HEK293T (cell line): ENCODE measurements around the gene RPS19.

Experiments
- CTCF ChIA-PET: fragments of 350-600 bp; formaldehyde crosslinking; extraction: SDS; loops from one replicate; lab custom pipeline; 2021; ENCODE audit warnings: antibody characterized with exemption, inconsistent platforms; lab: Yijun Ruan, JAX
- POLR2A ChIA-PET: fragments of 350-600 bp; formaldehyde crosslinking; extraction: SDS; loops from one replicate; lab custom pipeline; 2020; ENCODE audit warnings: antibody characterized with exemption, inconsistent platforms; lab: Yijun Ruan, JAX
- DNase-seq: peaks from one replicate; pipeline ENCODE4 v3.0.0; 2012; ENCODE audit warnings: mixed read lengths; ENCODE audit errors: extremely low spot score
- ARNT ChIP-seq: fragments of 450-650 bp; IDR thresholded peaks from 2 replicates; pipeline ENCODE4 v1.6.1; 2017; ENCODE audit warnings: mild to moderate bottlenecking
- BHLHE40 ChIP-seq: fragments of 450-650 bp; IDR thresholded peaks from 2 replicates; pipeline ENCODE4 v1.6.1; 2016; ENCODE audit warnings: mild to moderate bottlenecking, moderate library complexity, borderline replicate concordance
- CTBP1 ChIP-seq: fragments of 450-650 bp; IDR thresholded peaks from 2 replicates; pipeline ENCODE4 v1.6.1; 2016; ENCODE audit warnings: borderline replicate concordance
- ELF4 ChIP-seq: fragments of 450-650 bp; IDR thresholded peaks from 2 replicates; pipeline ENCODE4 v1.6.1; 2017; ENCODE audit warnings: antibody characterized with exemption
- FOXA1 ChIP-seq: fragments of 450-650 bp; IDR thresholded peaks from 2 replicates; pipeline ENCODE4 v1.6.1; 2016; ENCODE audit warnings: mild to moderate bottlenecking
- FOXK2 ChIP-seq: fragments of 450-650 bp; IDR thresholded peaks from 2 replicates; pipeline ENCODE4 v1.6.1; 2016; ENCODE audit warnings: mild to moderate bottlenecking
- FOXM1 ChIP-seq: fragments of 450-650 bp; IDR thresholded peaks from 2 replicates; pipeline ENCODE4 v1.6.1; 2017; ENCODE audit warnings: mild to moderate bottlenecking, borderline replicate concordance
- HDGF ChIP-seq: fragments of 450-650 bp; IDR thresholded peaks from 2 replicates; pipeline ENCODE4 v1.6.1; 2017; ENCODE audit warnings: antibody characterized with exemption, borderline replicate concordance
- L3MBTL2 ChIP-seq: fragments of 450-650 bp; conservative IDR thresholded peaks from 2 replicates; pipeline ENCODE4 v1.6.1; 2016; ENCODE audit warnings: mild to moderate bottlenecking
- LEF1 ChIP-seq: fragments of 450-650 bp; IDR thresholded peaks from 2 replicates; pipeline ENCODE4 v1.6.1; 2017; ENCODE audit warnings: mild to moderate bottlenecking, borderline replicate concordance
- NFRKB ChIP-seq: fragments of 450-650 bp; IDR thresholded peaks from 2 replicates; pipeline ENCODE4 v1.6.1; 2016; ENCODE audit warnings: mild to moderate bottlenecking, moderate library complexity
- SP1 ChIP-seq: fragments of 450-650 bp; IDR thresholded peaks from 2 replicates; pipeline ENCODE4 v1.6.1; 2017
- SUZ12 ChIP-seq: fragments of 450-650 bp; IDR thresholded peaks from 2 replicates; pipeline ENCODE4 v1.6.1; 2016; ENCODE audit warnings: mild to moderate bottlenecking
- TARDBP ChIP-seq: fragments of 450-650 bp; IDR thresholded peaks from 2 replicates; pipeline ENCODE4 v1.6.1; 2016
- ZNF384 ChIP-seq: fragments of 450-650 bp; IDR thresholded peaks from 2 replicates; pipeline ENCODE4 v1.6.1; 2016
- TF ChIP-seq, protein P1 (sequence below): fragments of 450-650 bp; IDR thresholded peaks from 2 replicates; pipeline ENCODE4 v1.6.1; 2016

RPS19 gene

DNA sequence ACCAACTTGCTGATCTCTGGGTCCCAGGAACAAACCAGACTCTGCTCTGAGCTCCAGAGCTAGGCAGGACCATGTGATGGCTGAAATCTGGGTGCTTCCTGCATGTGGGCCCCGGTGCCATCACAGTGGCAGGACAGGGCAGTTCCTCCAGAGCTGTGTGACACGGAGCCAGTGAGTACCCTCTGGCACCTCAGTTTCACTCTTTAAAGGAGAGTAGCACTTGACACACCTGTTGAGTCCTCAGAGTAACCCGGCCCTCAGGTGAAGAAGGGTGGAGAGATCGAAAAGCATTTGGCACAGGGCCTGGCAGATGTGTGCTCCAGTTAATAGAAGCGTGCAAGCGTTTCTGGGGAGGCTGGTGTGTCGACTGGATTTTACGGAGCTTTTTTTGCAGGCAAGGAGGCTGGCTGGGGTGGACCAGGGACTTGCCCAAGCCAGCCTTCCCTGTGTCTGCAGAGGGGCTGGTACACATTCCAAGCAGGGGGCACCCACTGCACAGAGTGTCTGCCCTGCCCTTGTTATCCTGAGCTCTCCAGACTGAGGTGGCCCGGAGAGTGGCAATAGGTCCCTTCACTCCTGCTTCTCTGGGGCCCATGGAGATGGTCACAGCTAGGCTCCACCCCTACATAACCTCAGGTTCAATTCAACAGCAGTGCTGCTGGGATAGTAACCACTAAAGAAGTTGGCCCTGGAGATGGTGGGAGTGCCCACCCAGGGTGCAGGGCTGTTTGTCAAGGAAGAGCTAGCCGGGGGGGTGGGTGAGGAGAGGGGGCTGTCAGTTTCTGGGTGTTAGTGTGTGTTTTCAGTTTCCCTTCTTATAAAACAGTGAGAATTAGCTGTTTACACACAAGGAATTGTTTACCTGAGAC, 8.3 kb downstream of the RPS19 start:
- TF ChIP-seq SUZ12 (no peak), ELF4 (no peak), TARDBP (no peak), BHLHE40 (no peak), FOXK2 (no peak), ZNF384 (no peak), CTBP1 (no peak), HDGF (no peak), L3MBTL2 (no peak), LEF1 (no peak), NFRKB (no peak), SP1 (no peak), ARNT (no peak)
- TF ChIP-seq, protein P1, sequence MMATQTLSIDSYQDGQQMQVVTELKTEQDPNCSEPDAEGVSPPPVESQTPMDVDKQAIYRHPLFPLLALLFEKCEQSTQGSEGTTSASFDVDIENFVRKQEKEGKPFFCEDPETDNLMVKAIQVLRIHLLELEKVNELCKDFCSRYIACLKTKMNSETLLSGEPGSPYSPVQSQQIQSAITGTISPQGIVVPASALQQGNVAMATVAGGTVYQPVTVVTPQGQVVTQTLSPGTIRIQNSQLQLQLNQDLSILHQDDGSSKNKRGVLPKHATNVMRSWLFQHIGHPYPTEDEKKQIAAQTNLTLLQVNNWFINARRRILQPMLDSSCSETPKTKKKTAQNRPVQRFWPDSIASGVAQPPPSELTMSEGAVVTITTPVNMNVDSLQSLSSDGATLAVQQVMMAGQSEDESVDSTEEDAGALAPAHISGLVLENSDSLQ: no peak
- no peak for DNase-seq
- ChIA-PET POLR2A (interaction anchor here (1.0 to 1.4 kb wide), 4 partner anchors 8 to 91 kb away, joined by 3 to 7 read pairs (median 4); partner anchors contain the start of genes RABAC1 and RPS19), CTCF (no interaction called here)

DNA sequence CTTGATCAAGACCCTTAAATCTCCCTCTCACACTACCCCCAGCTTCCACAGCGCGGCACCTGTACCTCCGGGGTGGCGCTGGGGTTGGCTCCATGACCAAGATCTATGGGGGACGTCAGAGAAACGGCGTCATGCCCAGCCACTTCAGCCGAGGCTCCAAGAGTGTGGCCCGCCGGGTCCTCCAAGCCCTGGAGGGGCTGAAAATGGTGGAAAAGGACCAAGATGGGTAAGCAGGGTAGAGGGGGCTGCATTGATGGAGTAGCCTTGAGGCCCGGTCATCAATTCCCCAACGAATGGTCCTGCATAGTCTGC, 8.9 kb downstream of the RPS19 start:
- DNase-seq: no peak
- ChIA-PET CTCF (no interaction called here), POLR2A (interaction anchor here (1.0 to 1.4 kb wide), 3 partner anchors 9 to 90 kb away, joined by 3 to 7 read pairs (median 4); partner anchors contain the start of genes RABAC1 and RPS19)
- no peak for TF ChIP-seq LEF1
- TF ChIP-seq SP1: no peak
- TF ChIP-seq SUZ12: no peak
- TF ChIP-seq FOXK2: no peak
- no peak for TF ChIP-seq FOXA1
- TF ChIP-seq FOXM1: no peak
- TF ChIP-seq L3MBTL2: no peak
- TF ChIP-seq, protein P1: no peak
- no peak for TF ChIP-seq NFRKB
- no peak for TF ChIP-seq CTBP1
- TF ChIP-seq ELF4: no peak

DNA sequence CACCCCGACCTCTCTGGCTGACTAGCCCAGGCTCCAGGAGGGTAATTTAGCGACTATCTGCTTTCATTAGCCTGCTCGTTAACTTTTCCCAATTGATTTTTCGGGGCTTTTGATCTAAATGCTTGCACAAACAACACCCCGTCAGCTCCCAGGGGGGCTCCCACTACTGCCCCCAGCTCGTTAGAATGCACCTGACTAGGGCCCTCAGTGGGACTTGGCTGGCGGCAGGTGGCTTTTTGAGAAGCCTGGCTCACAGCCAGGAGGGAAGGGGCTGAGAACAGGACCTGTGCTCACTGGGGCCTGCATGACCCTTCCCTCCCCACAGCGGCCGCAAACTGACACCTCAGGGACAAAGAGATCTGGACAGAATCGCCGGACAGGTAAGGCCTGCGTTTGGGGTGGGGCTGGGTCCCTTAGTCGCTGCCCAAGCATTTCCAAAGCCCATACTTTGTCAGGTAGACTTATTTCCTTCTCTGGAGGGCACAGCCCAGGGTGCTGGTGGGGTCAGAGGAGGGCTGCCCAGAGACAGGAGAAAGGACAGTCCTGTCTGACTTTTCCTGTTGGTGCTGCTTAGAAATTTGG, 9.4 kb downstream of the RPS19 start:
- ChIA-PET CTCF (no interaction called here), POLR2A (interaction anchor here (1.0 kb wide), 1 partner anchor 9 kb away, joined by 7 read pairs; the partner anchor contains the start of gene RPS19)
- DNase-seq: no peak
- TF ChIP-seq, protein P1: no peak
- TF ChIP-seq CTBP1 (no peak), ELF4 (no peak), SUZ12 (no peak), L3MBTL2 (no peak), SP1 (no peak)

DNA sequence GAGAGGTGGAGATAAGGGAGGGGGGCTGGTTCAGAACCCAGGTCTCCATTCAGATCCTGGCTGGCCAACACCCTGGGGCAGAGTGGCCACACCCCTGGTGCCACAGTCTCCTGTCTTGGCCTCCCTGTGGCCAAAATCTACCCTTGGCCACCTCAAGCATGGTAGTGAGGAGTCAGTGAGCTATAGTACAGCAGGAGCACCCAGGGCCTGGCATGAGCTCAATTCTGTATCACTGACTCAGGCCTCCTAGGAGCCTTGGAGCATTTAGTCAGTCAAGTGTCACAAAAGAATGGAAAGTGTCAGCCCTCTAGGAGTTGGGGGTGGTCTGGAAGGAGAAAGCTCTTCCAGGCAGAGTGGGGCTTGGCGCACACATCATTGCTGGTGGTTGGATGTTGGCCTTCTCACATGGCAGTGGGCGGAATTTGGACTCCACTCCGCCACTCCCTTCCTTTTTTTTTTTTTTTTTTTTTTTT, 10.4 kb downstream of the RPS19 start:
- POLR2A ChIA-PET: interaction anchor here (4.1 kb wide), 1 partner anchor 11 kb away, joined by 43 read pairs; the partner anchor contains the start of gene RPS19
- CTCF ChIA-PET: no interaction called here
- DNase-seq: no peak
- TF ChIP-seq ELF4 (no peak), ZNF384 (no peak)

DNA sequence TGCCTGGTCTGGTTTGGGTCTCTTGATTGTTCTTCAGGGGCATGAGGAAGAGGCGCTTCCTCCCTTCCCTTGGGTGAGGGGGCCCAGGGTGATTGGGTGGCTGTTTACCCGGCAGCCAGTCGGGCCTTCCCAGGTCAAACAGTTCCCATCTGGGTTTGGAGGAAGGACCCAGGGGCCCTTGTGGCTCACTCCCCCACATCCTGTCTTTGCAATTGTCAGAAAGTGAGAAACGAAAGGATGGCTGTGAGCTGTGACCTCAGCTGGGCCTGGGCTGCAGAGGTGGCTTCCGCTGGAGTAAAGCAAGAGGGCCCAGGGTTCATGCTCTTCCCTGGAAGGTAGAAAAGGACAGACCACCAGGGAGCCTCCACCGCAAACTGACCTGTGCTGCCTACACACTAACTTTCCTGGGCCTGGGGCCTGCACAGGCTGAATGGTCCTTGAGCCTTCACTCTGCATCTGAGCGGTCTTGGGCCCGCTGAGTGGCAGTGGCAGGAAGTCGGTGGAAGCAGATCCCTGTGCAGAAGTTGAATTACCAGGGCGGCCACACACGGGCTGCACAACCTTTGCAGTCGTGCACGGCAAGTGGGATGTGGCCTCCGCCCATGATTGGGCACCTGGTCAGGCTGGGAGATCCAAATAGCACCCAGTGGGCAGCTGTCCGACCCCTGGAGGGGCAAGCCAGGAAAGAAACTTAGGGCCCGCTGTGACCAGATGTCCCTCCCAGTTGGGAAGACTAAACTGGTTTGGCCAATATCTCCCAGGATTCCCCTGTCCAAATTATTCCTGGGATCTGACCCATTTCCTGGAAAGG, 11.7 kb downstream of the RPS19 start:
- no peak for DNase-seq
- ChIA-PET POLR2A (interaction anchor here (2.7 to 4.1 kb wide), 2 partner anchors 12 to 87 kb away, joined by 15 to 43 read pairs; partner anchors contain the start of genes RABAC1 and RPS19), CTCF (no interaction called here)
- no peak for TF ChIP-seq FOXM1
- no peak for TF ChIP-seq TARDBP
- no peak for TF ChIP-seq SUZ12
- no peak for TF ChIP-seq NFRKB
- TF ChIP-seq SP1: no peak
- TF ChIP-seq ZNF384: no peak
